ENCODE data around the gene CNTN5.

DNA sequence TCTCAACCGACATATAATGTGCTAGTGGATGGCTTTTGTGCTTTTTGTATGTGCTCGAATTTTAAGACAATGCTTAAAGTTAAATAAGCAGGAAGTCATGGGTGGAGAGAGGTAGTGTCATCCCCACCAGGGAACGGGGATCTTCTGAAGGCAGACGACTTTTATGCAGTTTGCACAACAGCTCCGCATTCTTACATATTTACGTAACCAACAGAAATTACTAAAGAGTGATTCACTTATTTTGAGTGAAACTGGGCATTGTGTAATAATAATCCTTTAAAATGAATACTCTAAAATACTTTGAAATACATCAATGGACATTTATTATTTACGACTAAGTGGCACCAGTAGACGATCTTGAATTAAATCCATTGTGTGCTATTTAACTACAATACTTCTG lies 305.1 kb downstream of the CNTN5 start:
- TF ChIP-seq, protein P1, sequence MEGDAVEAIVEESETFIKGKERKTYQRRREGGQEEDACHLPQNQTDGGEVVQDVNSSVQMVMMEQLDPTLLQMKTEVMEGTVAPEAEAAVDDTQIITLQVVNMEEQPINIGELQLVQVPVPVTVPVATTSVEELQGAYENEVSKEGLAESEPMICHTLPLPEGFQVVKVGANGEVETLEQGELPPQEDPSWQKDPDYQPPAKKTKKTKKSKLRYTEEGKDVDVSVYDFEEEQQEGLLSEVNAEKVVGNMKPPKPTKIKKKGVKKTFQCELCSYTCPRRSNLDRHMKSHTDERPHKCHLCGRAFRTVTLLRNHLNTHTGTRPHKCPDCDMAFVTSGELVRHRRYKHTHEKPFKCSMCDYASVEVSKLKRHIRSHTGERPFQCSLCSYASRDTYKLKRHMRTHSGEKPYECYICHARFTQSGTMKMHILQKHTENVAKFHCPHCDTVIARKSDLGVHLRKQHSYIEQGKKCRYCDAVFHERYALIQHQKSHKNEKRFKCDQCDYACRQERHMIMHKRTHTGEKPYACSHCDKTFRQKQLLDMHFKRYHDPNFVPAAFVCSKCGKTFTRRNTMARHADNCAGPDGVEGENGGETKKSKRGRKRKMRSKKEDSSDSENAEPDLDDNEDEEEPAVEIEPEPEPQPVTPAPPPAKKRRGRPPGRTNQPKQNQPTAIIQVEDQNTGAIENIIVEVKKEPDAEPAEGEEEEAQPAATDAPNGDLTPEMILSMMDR (IDR thresholded peaks at IDR 0.05) = no peak
- TF ChIP-seq POLR2A (IDR thresholded peaks at IDR 0.05) = no peak

Data from esophagus squamous epithelium (tissue), 4 donors.